ENCODE data around the gene DDAH1. TPM values are rescaled to one million over a fixed set of nuclear protein-coding genes. Genes with fewer than 3 reads are reported as not detected.
"Not testable (repeated sequence)": the region's sequence is repeated elsewhere in the genome, so short reads cannot be mapped to it uniquely, and the experiment has no call there.

The DDAH1 gene
- total RNA-seq, 1 donor: 89.0 TPM

- Histone ChIP-seq H3K36me3 (ENCODE audit: insufficient read depth, low read length) (peaks cover 53% of the 10 kb centered on the region), H2AFZ (ENCODE audit: low read length) (no peak overlapping the region), H3K9me3 (ENCODE audit: low read depth, low read length) (no peaks in the 10 kb centered on the region), H4K20me1 (ENCODE audit: insufficient read depth, low read length) (peaks cover 2% of the 10 kb centered on the region), H3K4me3 (ENCODE audit: insufficient read depth, low read length) (no peak overlapping the region), H3K27me3 (ENCODE audit: insufficient read depth, low read length) (no peaks in the 10 kb centered on the region), H3K4me2 (ENCODE audit: insufficient read depth, low read length) (no peak overlapping the region), H3K79me2 (ENCODE audit: insufficient read depth, low read length) (peaks cover 51% of the 10 kb centered on the region), H3K4me1 (ENCODE audit: insufficient read depth, low read length) (peaks cover 12% of the 10 kb centered on the region), H3K27ac (ENCODE audit: low read depth, low read length) (peak overlapping the region; percentile 67)
- TF ChIP-seq CTCF (IDR thresholded peaks at IDR 0.05; ENCODE audit: extremely low read depth, low read depth, low read length): no peak
- DNase-seq (ENCODE audit: insufficient read length, low spot score, missing footprints): peak; percentile 65
Observed at GRCh38 chr1:85473390-85473789, 8.4 kb upstream of the DDAH1 start.

- no peaks in the 10 kb centered on the region for H3K27me3 ChIP-seq (ENCODE audit: insufficient read depth, low read length)
- no peak overlapping the region for H3K4me3 ChIP-seq (ENCODE audit: insufficient read depth, low read length)
- no peaks in the 10 kb centered on the region for H3K9me3 ChIP-seq (ENCODE audit: low read depth, low read length)
- peaks cover 54% of the 10 kb centered on the region for H3K79me2 ChIP-seq (ENCODE audit: insufficient read depth, low read length)
- peaks cover 12% of the 10 kb centered on the region for H3K4me1 ChIP-seq (ENCODE audit: insufficient read depth, low read length)
- no peak overlapping the region for H2AFZ ChIP-seq (ENCODE audit: low read length)
- peaks cover 2% of the 10 kb centered on the region for H4K20me1 ChIP-seq (ENCODE audit: insufficient read depth, low read length)
- no peak for TF ChIP-seq CTCF (IDR thresholded peaks at IDR 0.05; ENCODE audit: extremely low read depth, low read depth, low read length)
- H3K36me3 ChIP-seq (ENCODE audit: insufficient read depth, low read length): peaks cover 45% of the 10 kb centered on the region
- peak; percentile 47 for DNase-seq (ENCODE audit: insufficient read length, low spot score, missing footprints)
- H3K27ac ChIP-seq (ENCODE audit: low read depth, low read length): peak overlapping the region; percentile 7
- no peak overlapping the region for H3K4me2 ChIP-seq (ENCODE audit: insufficient read depth, low read length)
Observed at GRCh38 chr1:85471558-85471957, 6.6 kb upstream of the DDAH1 start.

- Histone ChIP-seq H3K79me2 (ENCODE audit: insufficient read depth, low read length) (peaks cover 57% of the 10 kb centered on the region), H3K36me3 (ENCODE audit: insufficient read depth, low read length) (peaks cover 31% of the 10 kb centered on the region), H3K4me1 (ENCODE audit: insufficient read depth, low read length) (peaks cover 23% of the 10 kb centered on the region)
- H3K4me3 ChIP-seq (ENCODE audit: insufficient read depth, low read length); H2AFZ ChIP-seq (ENCODE audit: low read length); H3K27me3 ChIP-seq (ENCODE audit: insufficient read depth, low read length); H4K20me1 ChIP-seq (ENCODE audit: insufficient read depth, low read length); H3K4me2 ChIP-seq (ENCODE audit: insufficient read depth, low read length); DNase-seq (ENCODE audit: insufficient read length, low spot score, missing footprints); H3K9me3 ChIP-seq (ENCODE audit: low read depth, low read length); H3K27ac ChIP-seq (ENCODE audit: low read depth, low read length): not testable (repeated sequence)
Observed at GRCh38 chr1:85470130-85470529, 5.2 kb upstream of the DDAH1 start.

GRCh38 chr1:85467929-85468540 lies 3.1 kb upstream of the DDAH1 start:
- Histone ChIP-seq H3K4me2 (ENCODE audit: insufficient read depth, low read length) (no peak overlapping the region), H3K9me3 (ENCODE audit: low read depth, low read length) (no peaks in the 10 kb centered on the region), H4K20me1 (ENCODE audit: insufficient read depth, low read length) (peaks cover 7% of the 10 kb centered on the region), H2AFZ (ENCODE audit: low read length) (no peak overlapping the region), H3K79me2 (ENCODE audit: insufficient read depth, low read length) (peaks cover 67% of the 10 kb centered on the region), H3K27me3 (ENCODE audit: insufficient read depth, low read length) (no peaks in the 10 kb centered on the region), H3K4me1 (ENCODE audit: insufficient read depth, low read length) (peaks cover 20% of the 10 kb centered on the region), H3K4me3 (ENCODE audit: insufficient read depth, low read length) (no peak overlapping the region), H3K27ac (ENCODE audit: low read depth, low read length) (no peak overlapping the region), H3K36me3 (ENCODE audit: insufficient read depth, low read length) (peaks cover 22% of the 10 kb centered on the region)
- DNase-seq (ENCODE audit: insufficient read length, low spot score, missing footprints): no peak
- no peak for TF ChIP-seq CTCF (IDR thresholded peaks at IDR 0.05; ENCODE audit: extremely low read depth, low read depth, low read length)

Data from osteoblast (primary cell).